Occipital lobe (tissue), 2 donors: ENCODE results near the gene NCKAP5. TPM values are rescaled to one million over a fixed set of nuclear protein-coding genes. Genes with fewer than 3 reads are reported as not detected.
"Not testable (repeated sequence)": the region's sequence is repeated elsewhere in the genome, so short reads cannot be mapped to it uniquely, and the experiment has no call there.

Experiments
- DNase-seq: peaks from one replicate; lab custom pipeline; 2025; lab: John Stamatoyannopoulos, UW
- total RNA-seq: library from RNA; depleted of rRNA; stranded (reverse); fragments of >200 nt; gene quantifications from one replicate; pipeline ENCODE4 v1.2.3, GENCODE V29; 2014

NCKAP5 gene
- total RNA-seq, 1 donor from 2014 or later = 14.0 TPM

GRCh38 chr2:133497951-133498565 is 70.2 kb downstream of the NCKAP5 start:
- no peak for DNase-seq

- DNase-seq = no peak
Measured at GRCh38 chr2:133497270-133497893, 70.9 kb downstream of the NCKAP5 start.

- DNase-seq = no peak
Measured at GRCh38 chr2:133496501-133497269, 71.6 kb downstream of the NCKAP5 start.

GRCh38 chr2:133495226-133495625 is 73.0 kb downstream of the NCKAP5 start:
- no peak for DNase-seq

GRCh38 chr2:133492719-133493380 is 75.4 kb downstream of the NCKAP5 start:
- DNase-seq = no peak

- no peak for DNase-seq
Measured at GRCh38 chr2:133490411-133490980, 77.8 kb downstream of the NCKAP5 start.

GRCh38 chr2:133489641-133490410 is 78.4 kb downstream of the NCKAP5 start:
- DNase-seq = no peak

- no peak for DNase-seq
Measured at GRCh38 chr2:133489146-133489545, 79.1 kb downstream of the NCKAP5 start.

- DNase-seq = no peak
Measured at GRCh38 chr2:133486771-133487191, 81.5 kb downstream of the NCKAP5 start.

GRCh38 chr2:133485868-133486267 is 82.4 kb downstream of the NCKAP5 start:
- no peak for DNase-seq

- no peak for DNase-seq
Measured at GRCh38 chr2:133484784-133485183, 83.5 kb downstream of the NCKAP5 start.

- DNase-seq = no peak
Measured at GRCh38 chr2:133484106-133484505, 84.2 kb downstream of the NCKAP5 start.

GRCh38 chr2:133483181-133483580 is 85.1 kb downstream of the NCKAP5 start:
- no peak for DNase-seq

GRCh38 chr2:133480707-133481429 is 87.4 kb downstream of the NCKAP5 start:
- no peak for DNase-seq

- no peak for DNase-seq
Measured at GRCh38 chr2:133477616-133477990, 90.7 kb downstream of the NCKAP5 start.

- no peak for DNase-seq
Measured at GRCh38 chr2:133476931-133477615, 91.2 kb downstream of the NCKAP5 start.

GRCh38 chr2:133476286-133476685 is 92.0 kb downstream of the NCKAP5 start:
- no peak for DNase-seq

- no peak for DNase-seq
Measured at GRCh38 chr2:133475610-133476009, 92.7 kb downstream of the NCKAP5 start.

GRCh38 chr2:133470446-133470845 is 97.8 kb downstream of the NCKAP5 start:
- DNase-seq = not testable (repeated sequence)

GRCh38 chr2:133462811-133463210 is 105.5 kb downstream of the NCKAP5 start:
- DNase-seq = no peak
